Activated naive CD4-positive, alpha-beta T cell treated with anti-CD3 and anti-CD28 coated beads for 36 hours (primary cell): ENCODE measurements around the gene HS3ST3A1. TPM values are rescaled to one million over a fixed set of nuclear protein-coding genes. Genes with fewer than 3 reads are reported as not detected.
"Not testable (repeated sequence)": the region's sequence is repeated elsewhere in the genome, so short reads cannot be mapped to it uniquely, and the experiment has no call there.

Source experiments
- CTCF ChIA-PET: fragments of 350-600 bp; sonication (Branson Sonifier 250); formaldehyde crosslinking; loops from one replicate; lab custom pipeline; 2021; ENCODE audit warnings: antibody characterized with exemption; lab: Charles Lee
- DNase-seq: peaks from one replicate; pipeline ENCODE4 v3.0.0-alpha.2; 2020
- H3K27ac Mint-ChIP-seq: one replicate; pipeline ENCODE4 v1.8.0; 2021; ENCODE audit warnings: mild to moderate bottlenecking, mixed read lengths
- H3K27me3 Mint-ChIP-seq: one replicate; pipeline ENCODE4 v1.8.0; 2021; ENCODE audit warnings: low read depth, mixed read lengths
- H3K36me3 Mint-ChIP-seq: one replicate; pipeline ENCODE4 v1.8.0; 2021; ENCODE audit warnings: low read depth, mixed read lengths
- H3K4me1 Mint-ChIP-seq: one replicate; pipeline ENCODE4 v1.8.0; 2021; ENCODE audit warnings: low read depth, mixed read lengths
- H3K4me3 Mint-ChIP-seq: one replicate; pipeline ENCODE4 v1.8.0; 2021; ENCODE audit warnings: mild to moderate bottlenecking, moderate library complexity, mixed read lengths
- H3K9me3 Mint-ChIP-seq: one replicate; pipeline ENCODE4 v1.8.0; 2021; ENCODE audit warnings: mixed read lengths
- intact Hi-C: fragments of 100-400 bp; cut with micrococcal nuclease; formaldehyde crosslinking; loops from one replicate; pipeline ENCODE4 v1.15.1; 2023
- total RNA-seq, 2 experiments: library from RNA; stranded (reverse); gene quantifications; one replicate each; pipeline ENCODE4 v1.2.3, GENCODE V29; 2021

Gene HS3ST3A1
- total RNA-seq, 2 experiments from 2014 or later, result 0.91 to 1.1 TPM

DNA sequence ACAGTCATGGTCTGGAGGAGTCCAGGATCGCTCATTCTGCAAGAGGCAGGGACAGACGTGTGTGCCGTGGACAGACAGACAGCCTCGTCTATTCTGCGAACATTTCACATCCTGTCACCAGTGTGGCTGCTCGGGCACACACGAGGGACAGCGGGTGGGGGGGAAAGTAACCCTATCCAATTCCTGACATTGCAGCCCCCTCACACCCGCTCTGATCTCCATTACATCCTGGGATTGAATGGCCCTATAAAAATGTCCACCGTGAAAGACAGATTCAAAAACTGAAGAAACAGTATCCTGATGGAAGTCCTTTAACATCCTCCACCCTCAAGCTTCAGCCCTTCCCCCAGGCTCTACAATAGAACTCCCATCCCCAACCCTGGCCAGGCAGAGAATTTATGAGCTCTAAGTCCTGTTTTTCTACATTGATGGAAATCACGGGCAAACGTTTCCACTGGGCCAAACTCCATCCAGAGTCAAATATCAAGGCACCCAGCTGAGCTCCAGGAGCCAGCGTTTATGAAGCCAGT lies 39.4 kb downstream of the HS3ST3A1 start:
- CTCF ChIA-PET, result interaction anchor here (0.6 kb wide), 1 partner anchor 689 kb away, joined by 4 read pairs; no protein-coding TSS in a partner anchor
- Mint-ChIP-seq H3K9me3 (no peaks in the 10 kb centered on the region), H3K36me3 (no peaks in the 10 kb centered on the region), H3K4me1 (peaks cover 4% of the 10 kb centered on the region), H3K27ac (no peak overlapping the region), H3K4me3 (no peak overlapping the region), H3K27me3 (peaks cover 8% of the 10 kb centered on the region)
- DNase-seq, result no peak
- intact Hi-C loops, result no loop called here

DNA sequence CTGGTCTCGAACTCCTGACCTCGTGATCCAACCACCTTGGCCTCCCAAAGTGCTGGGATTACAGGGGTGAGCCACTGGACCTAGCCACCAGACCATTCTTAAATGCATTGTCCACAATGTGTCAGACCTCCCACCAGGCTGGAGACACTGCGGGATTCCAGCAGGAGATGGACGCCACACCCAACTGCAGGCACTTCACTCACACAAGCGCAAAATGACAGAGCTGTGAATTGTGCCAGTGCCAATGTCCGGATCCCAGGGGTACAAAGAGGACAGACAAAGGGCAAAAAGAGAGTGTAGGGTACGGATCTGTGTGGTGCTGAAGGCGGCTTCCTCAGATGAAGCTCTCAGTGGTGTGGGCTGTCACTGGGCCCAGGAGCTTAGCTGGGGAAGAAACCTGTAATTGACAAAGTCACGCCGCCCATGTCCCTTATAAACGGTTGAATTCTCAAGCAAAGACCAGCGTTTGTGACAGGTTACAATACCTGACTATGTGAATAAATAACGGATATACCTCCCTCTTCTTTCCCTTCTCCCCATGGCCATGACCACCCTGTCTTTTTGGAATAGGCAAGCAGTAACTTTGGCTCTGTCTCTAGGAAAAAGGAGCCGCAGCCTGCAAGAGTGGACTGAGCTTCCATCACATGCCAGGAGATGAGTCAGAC lies 40.0 kb downstream of the HS3ST3A1 start:
- no peak for DNase-seq
- Mint-ChIP-seq H3K27me3 (peaks cover 8% of the 10 kb centered on the region), H3K27ac (no peak overlapping the region), H3K4me3 (no peak overlapping the region), H3K9me3 (no peaks in the 10 kb centered on the region), H3K4me1 (peaks cover 4% of the 10 kb centered on the region), H3K36me3 (no peaks in the 10 kb centered on the region)
- intact Hi-C loops, result no loop called here
- CTCF ChIA-PET, result interaction anchor here (0.6 kb wide), 1 partner anchor 689 kb away, joined by 4 read pairs; no protein-coding TSS in a partner anchor

DNA sequence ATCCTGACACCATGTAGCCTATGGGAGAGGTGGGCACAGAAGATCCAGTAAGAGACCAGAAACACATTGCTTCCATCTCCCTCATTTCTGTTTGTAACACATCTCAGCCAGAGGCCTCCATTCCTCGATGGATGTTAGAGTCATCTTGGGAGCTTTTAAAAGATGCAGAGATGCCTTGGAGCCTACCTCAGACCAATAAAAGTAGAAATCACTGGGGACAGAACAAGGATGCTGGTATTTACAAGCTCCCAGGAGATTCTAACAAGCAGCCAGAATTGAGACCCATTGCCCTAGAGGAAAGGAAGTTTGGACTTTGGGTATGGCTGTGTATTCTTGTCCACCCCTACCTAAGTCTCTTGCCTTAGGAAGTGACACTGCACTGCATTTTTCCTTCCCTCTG lies 40.8 kb downstream of the HS3ST3A1 start:
- no peak overlapping the region for H3K4me3 Mint-ChIP-seq
- no peak overlapping the region for H3K27ac Mint-ChIP-seq
- intact Hi-C loops, result no loop called here
- no peak for DNase-seq
- no peaks in the 10 kb centered on the region for H3K36me3 Mint-ChIP-seq
- CTCF ChIA-PET, result no interaction called here
- H3K9me3 Mint-ChIP-seq, result no peaks in the 10 kb centered on the region
- peaks cover 8% of the 10 kb centered on the region for H3K27me3 Mint-ChIP-seq
- no peaks in the 10 kb centered on the region for H3K4me1 Mint-ChIP-seq

DNA sequence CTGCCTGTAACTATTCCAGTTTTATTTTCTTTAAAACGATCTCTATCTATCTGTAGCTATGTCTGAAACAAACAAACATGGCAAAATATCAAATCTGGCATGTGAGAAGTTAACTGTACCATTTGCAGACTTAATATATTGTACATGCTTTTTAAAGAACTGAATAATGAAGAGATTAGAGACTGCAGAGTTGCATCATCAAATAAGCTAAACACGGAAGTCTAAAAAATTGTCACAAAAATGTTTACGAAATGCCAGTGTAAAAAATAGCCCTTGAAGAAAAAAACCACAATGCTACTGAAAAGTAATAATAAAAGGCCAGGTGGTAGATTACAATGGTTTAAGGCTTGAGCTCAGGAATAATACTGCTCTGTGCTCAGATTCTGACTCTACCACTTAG lies 43.1 kb downstream of the HS3ST3A1 start:
- H3K36me3 Mint-ChIP-seq, result no peaks in the 10 kb centered on the region
- CTCF ChIA-PET, result no interaction called here

DNA sequence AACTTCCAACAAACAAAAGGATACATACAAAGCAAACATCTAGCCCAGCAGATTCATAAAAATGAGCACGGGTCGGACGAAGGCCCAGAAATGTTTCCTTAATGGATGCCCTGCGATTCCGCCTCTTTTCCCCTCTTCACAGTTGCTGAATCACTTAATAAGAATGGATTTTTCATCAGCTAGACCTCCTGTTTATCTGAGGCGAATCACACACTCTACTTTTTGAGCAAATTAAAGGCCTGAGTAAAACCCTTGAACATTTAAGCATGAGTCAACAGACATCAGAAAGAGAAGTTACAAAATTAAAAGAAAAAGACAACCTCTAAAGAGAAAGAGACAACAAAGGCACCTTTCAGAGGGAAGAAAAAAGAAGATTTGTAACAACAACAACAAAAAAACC lies 44.7 kb downstream of the HS3ST3A1 start:
- H3K4me3 Mint-ChIP-seq, result no peak overlapping the region
- H3K9me3 Mint-ChIP-seq, result no peaks in the 10 kb centered on the region
- no peak overlapping the region for H3K27ac Mint-ChIP-seq
- no peak for DNase-seq
- CTCF ChIA-PET, result no interaction called here
- H3K36me3 Mint-ChIP-seq, result no peaks in the 10 kb centered on the region
- H3K4me1 Mint-ChIP-seq, result no peaks in the 10 kb centered on the region
- intact Hi-C loops, result no loop called here
- peaks cover 2% of the 10 kb centered on the region for H3K27me3 Mint-ChIP-seq

More for the DNA sequence above, 43.1 kb downstream of the HS3ST3A1 start:
- no peak overlapping the region for H3K4me3 Mint-ChIP-seq
- H3K27ac Mint-ChIP-seq, result no peak overlapping the region
- H3K27me3 Mint-ChIP-seq, result peaks cover 8% of the 10 kb centered on the region
- H3K9me3 Mint-ChIP-seq, result no peaks in the 10 kb centered on the region
- DNase-seq, result no peak
- H3K4me1 Mint-ChIP-seq, result no peaks in the 10 kb centered on the region
- intact Hi-C loops, result no loop called here

DNA sequence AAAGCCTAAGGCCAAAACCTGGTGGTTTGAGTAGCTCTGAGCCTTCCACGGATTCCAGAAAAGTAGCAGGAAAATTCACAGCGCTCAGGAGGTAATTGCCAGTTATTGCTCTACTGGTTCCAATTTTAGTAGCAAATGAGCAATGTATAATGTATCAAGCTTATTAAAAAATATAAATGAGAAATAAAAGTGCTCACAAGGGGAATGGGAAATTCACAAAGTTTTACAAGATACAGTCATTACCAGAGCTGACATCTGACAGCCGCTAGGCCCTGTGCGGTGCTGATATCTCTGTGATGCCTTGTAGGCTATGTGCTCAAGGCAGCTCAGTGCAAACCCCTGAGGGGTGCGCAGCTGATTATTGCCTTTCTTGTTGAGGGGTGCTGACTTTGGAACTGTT lies 47.5 kb downstream of the HS3ST3A1 start:
- Mint-ChIP-seq H3K4me1 (no peaks in the 10 kb centered on the region), H3K4me3 (no peak overlapping the region), H3K27me3 (peaks cover 14% of the 10 kb centered on the region), H3K27ac (no peak overlapping the region), H3K9me3 (peaks cover 4% of the 10 kb centered on the region), H3K36me3 (no peaks in the 10 kb centered on the region)
- intact Hi-C loops, result no loop called here
- CTCF ChIA-PET, result no interaction called here
- no peak for DNase-seq

DNA sequence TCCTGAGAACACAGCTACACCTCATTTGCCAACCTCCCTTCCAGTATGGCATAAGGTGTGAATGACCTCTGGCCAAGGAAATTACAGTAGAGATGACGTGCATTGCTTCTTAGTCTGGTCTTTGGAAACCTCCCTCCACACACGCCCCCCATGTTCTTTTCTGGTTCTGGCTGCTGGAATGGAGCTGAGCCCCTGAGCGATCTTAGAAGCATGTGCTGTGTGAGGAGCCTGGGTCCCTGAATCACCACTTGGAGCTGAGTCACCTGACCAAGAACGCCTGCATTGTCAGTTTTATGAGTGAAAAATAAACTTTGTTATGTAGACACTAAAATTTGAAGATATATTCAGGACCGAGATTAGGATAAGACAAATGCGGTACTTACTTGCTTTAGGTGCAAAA lies 51.4 kb downstream of the HS3ST3A1 start:
- intact Hi-C loops, result no loop called here
- no peaks in the 10 kb centered on the region for H3K36me3 Mint-ChIP-seq
- no peak overlapping the region for H3K27ac Mint-ChIP-seq
- no peaks in the 10 kb centered on the region for H3K4me1 Mint-ChIP-seq
- H3K27me3 Mint-ChIP-seq, result peaks cover 26% of the 10 kb centered on the region
- DNase-seq, result no peak
- CTCF ChIA-PET, result no interaction called here
- peaks cover 4% of the 10 kb centered on the region for H3K9me3 Mint-ChIP-seq
- no peak overlapping the region for H3K4me3 Mint-ChIP-seq

DNA sequence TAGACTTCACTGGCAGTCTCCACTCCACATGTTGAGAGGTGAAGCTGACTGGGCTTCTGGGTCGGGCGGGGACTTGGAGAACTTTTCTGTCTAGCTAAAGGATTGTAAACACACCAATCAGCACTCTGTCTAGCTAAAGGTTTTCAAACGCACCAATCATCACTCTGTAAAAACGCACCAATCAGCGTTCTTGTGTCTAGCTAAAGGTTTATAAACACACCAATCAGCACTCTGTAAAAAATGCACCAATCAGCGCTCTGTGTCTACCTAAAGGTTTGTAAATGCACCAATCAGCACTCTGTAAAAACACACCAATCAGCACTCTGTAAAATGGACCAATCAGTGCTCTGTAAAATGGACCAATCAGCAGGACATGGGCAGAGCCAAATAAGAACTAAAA lies 53.2 kb downstream of the HS3ST3A1 start:
- peaks cover 26% of the 10 kb centered on the region for H3K27me3 Mint-ChIP-seq
- DNase-seq, H3K9me3 Mint-ChIP-seq, CTCF ChIA-PET, H3K4me3 Mint-ChIP-seq, H3K4me1 Mint-ChIP-seq, H3K27ac Mint-ChIP-seq, H3K36me3 Mint-ChIP-seq, intact Hi-C loops: not testable (repeated sequence)

DNA sequence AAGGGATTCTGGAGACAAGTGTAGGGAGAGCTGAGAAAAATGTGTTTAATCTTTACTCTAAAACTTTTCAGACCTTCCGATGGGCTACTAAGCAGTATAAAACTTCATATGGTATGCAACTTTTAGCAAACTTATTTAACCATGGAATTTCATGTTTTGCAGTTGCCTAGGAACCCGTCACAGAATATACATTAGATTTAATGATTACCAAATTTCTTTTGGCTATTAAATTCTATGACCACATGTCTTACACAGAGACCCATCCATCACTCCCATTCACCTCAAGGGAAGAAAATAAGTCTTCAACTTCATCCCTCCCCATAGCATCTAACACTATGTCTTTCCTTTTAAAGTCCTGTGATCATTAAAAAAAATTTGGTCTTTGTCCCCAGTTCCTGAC lies 54.9 kb downstream of the HS3ST3A1 start:
- no peak for DNase-seq
- intact Hi-C loops, result no loop called here
- H3K9me3 Mint-ChIP-seq, result peaks cover 4% of the 10 kb centered on the region
- no peaks in the 10 kb centered on the region for H3K36me3 Mint-ChIP-seq
- no peak overlapping the region for H3K27ac Mint-ChIP-seq
- H3K27me3 Mint-ChIP-seq, result peaks cover 29% of the 10 kb centered on the region
- CTCF ChIA-PET, result no interaction called here
- no peaks in the 10 kb centered on the region for H3K4me1 Mint-ChIP-seq
- H3K4me3 Mint-ChIP-seq, result no peak overlapping the region

DNA sequence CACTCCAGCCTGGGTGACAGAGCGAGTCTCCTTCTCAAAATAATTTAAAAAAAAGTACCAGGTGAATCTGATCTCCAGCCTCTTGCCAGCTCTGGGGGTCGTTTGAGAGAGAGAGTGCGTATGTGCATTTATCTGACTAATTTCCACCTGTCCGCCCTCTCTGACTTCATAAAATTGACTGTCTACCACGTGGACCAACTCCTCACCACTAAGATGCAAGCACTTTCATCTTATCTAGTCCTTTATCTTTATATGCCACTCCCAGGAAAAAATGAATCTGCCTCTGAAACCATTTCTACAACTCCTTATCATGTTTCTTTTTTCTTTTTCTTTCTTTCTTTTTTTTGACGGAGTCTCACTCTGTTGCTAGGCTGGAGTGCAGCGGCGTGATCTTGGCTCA lies 55.8 kb downstream of the HS3ST3A1 start:
- CTCF ChIA-PET, result no interaction called here
- H3K27me3 Mint-ChIP-seq, result peaks cover 28% of the 10 kb centered on the region
- intact Hi-C loops, result no loop called here

DNA sequence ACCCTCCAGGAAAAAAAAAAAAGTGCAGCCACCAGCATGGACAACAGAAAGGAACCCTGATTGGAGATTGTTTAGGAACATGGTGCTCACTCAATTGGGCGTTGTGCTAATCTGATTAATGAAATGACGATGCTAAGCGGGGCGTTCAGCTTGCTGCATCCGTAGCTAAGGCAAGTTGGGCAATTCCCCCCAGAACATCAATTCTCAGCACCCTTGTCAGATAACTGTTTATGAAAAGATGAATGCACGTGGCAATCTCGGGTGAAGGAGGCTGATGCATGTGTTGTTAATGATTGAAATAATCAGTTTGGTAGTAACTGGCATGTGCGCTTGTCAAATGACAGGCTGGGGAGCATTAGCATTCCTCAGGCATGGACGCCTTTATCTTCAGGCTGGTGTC lies 57.0 kb downstream of the HS3ST3A1 start:
- Mint-ChIP-seq H3K36me3 (no peaks in the 10 kb centered on the region), H3K9me3 (no peaks in the 10 kb centered on the region), H3K27ac (no peak overlapping the region), H3K4me3 (no peak overlapping the region), H3K27me3 (peaks cover 27% of the 10 kb centered on the region), H3K4me1 (no peaks in the 10 kb centered on the region)
- intact Hi-C loops, result no loop called here
- no peak for DNase-seq
- CTCF ChIA-PET, result no interaction called here

More for the DNA sequence above, 55.8 kb downstream of the HS3ST3A1 start:
- DNase-seq, result no peak
- H3K4me3 Mint-ChIP-seq, result no peak overlapping the region
- H3K9me3 Mint-ChIP-seq, result peaks cover 4% of the 10 kb centered on the region
- H3K27ac Mint-ChIP-seq, result no peak overlapping the region
- no peaks in the 10 kb centered on the region for H3K4me1 Mint-ChIP-seq
- no peaks in the 10 kb centered on the region for H3K36me3 Mint-ChIP-seq

DNA sequence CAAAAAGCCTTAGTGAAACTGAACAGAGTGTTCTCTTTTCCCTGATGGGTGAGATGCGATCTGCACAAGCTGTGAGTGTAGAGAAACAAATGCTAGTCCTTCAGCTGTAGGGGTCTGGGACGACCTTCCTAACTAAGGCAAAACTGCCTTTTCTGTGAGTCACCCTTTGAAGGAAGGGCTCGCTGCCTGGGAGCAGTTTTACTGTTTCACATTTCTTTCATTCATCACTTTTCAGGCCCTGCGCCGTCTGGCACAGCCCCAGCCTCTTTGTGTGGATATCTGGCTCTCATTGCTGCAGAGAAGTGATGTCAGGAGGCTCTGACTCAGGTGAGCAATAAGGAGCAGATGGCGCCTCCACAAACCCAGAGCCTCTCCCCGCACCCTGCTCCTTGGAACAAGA lies 57.4 kb downstream of the HS3ST3A1 start:
- no peak overlapping the region for H3K4me3 Mint-ChIP-seq
- H3K27ac Mint-ChIP-seq, result no peak overlapping the region
- peaks cover 24% of the 10 kb centered on the region for H3K27me3 Mint-ChIP-seq
- CTCF ChIA-PET, result no interaction called here
- H3K4me1 Mint-ChIP-seq, result no peaks in the 10 kb centered on the region
- no peak for DNase-seq
- no peaks in the 10 kb centered on the region for H3K9me3 Mint-ChIP-seq
- H3K36me3 Mint-ChIP-seq, result no peaks in the 10 kb centered on the region
- intact Hi-C loops, result no loop called here

DNA sequence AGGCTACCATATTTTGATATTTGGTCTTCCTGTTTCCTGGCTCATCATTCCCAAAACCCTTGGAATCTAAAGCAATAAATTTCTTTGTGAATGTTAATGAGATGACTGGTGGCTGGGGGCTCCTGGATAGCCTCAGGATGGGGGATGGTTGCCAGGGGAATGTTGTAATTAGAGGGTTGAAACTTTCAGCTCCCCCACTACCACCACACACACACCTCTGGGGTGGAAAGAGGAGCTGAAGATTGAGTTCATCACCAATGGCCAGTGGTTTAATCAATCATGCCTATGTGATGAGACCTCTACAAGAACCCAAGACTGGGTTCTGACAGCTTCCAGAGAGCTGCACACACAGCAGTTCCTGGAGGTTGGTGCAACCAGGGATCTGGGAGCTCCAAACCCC lies 59.1 kb downstream of the HS3ST3A1 start:
- H3K36me3 Mint-ChIP-seq, result no peaks in the 10 kb centered on the region
- CTCF ChIA-PET, result no interaction called here

More for the DNA sequence above, 59.1 kb downstream of the HS3ST3A1 start:
- Mint-ChIP-seq H3K27me3 (peaks cover 17% of the 10 kb centered on the region), H3K27ac (no peak overlapping the region), H3K4me3 (no peak overlapping the region), H3K4me1 (no peaks in the 10 kb centered on the region), H3K9me3 (no peaks in the 10 kb centered on the region)
- intact Hi-C loops, result no loop called here
- no peak for DNase-seq
